ENCODE results near the gene GAD2.

Gene GAD2

DNA sequence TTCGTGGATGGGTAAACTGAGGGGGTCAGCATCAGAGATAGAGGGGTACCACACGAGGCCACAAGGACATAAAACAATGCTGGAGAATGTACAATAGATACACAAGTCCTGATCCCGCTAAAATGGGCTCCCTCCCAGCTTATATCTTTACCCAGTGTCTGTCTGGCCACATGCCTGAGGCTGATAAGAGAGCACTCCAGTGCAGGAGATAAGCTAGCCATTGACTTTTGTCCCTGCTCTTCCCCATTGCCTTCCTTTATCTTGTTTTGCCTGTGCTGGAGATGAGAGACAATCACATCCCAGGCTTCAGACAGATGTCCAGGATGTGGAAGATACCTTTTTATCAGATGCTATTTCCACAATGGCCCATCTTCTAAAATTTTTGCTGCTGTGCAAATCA lies 6.0 kb downstream of the GAD2 start:
- no peak for DNase-seq (ENCODE audit: low spot score)

DNA sequence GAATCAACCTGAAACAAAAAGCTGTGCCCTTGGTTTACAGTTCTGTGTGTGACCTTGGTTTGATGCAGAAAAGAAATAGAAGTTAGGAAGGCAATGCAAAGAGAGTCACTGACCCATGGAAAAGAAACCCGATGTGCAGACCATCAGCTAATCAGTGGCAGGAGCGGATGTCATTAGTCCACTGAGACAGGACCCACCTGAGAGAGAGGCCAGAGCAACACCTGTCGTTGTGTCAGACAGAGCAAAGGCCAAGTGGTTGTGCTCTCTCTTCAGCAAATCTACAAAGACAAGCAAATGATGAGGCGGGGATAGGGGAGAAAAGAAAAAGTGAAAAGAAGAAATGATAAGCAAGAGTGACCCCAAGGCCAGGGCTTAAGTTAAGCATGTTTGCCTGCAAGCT lies 8.7 kb downstream of the GAD2 start:
- no peak for DNase-seq (ENCODE audit: low spot score)

DNA sequence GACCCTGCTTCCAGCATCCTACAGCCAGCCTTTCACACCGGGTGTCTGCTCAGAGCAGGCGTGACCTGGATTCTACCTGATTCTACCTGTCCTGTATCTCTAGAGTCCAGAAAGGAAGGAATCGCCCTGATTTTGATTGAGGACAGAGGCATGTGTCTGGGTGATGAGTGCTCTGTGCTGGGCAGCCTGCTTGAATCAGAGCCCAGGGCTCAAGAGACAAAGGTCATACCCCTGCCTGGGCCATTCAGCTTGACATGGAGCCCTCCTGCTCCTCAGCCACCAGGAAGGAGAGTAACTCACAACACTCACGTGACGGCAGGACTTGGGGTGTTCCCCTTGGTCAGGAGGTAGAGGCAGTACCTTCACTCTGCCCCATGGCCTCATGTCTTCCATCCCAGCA lies 11.2 kb downstream of the GAD2 start:
- DNase-seq (ENCODE audit: low spot score), result no peak

DNA sequence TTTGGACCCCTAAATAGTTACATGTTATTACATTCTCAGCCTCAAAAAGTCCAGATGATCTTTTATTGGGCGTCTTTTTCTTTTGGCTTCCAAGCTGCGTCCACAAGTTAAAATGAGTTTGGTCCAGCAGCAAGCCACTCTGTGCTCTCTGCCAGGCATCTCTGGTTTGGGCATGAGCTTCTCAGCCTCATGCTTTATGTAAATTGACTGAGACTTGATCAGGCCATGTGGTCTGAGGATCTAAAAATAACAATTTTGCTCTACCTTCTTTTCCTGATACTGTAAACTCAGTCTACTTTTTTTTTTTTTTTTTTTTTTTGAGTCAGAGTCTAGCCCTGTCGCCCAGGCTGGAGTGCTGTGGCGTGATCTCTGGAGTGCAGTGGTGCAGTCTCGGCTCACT lies 15.6 kb downstream of the GAD2 start:
- DNase-seq (ENCODE audit: low spot score), result no peak

DNA sequence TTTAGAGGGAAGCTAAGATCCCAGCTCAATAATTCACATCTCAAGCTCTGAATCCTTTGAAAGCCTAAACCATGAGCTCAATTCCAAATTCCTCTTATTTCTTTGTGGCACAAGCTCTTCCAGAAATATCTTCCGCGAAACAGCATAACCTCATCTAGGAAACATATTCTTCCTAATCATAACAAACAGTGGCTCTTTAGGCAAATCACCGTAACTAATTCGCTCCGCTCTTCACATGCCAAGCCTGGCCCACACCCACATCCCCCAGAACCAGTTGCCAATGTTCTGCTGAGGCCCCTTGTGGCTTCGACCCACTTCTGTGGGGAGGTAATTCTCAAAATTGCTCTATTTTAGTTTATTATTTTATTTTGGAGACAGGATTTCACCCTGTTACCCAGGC lies 19.2 kb downstream of the GAD2 start:
- DNase-seq (ENCODE audit: low spot score), result no peak

DNA sequence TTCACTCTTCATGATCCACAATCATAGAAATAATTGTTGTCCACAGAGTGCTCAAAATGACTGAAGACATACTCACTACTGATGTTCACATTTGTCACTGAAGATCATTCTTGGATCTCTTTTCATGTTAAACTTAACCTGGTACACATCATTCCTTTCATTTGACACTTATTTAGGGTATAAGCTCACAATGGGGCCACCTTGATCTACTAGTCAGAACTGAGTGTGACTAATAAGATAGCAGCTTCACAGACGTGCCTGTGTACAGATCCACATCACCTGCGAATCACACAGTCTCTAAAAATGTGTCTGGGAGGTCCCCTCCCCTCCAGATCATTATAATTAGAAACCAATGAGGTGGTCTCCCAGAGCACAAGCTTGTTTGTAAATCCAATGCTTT lies 21.8 kb downstream of the GAD2 start:
- DNase-seq (ENCODE audit: low spot score), result no peak

DNA sequence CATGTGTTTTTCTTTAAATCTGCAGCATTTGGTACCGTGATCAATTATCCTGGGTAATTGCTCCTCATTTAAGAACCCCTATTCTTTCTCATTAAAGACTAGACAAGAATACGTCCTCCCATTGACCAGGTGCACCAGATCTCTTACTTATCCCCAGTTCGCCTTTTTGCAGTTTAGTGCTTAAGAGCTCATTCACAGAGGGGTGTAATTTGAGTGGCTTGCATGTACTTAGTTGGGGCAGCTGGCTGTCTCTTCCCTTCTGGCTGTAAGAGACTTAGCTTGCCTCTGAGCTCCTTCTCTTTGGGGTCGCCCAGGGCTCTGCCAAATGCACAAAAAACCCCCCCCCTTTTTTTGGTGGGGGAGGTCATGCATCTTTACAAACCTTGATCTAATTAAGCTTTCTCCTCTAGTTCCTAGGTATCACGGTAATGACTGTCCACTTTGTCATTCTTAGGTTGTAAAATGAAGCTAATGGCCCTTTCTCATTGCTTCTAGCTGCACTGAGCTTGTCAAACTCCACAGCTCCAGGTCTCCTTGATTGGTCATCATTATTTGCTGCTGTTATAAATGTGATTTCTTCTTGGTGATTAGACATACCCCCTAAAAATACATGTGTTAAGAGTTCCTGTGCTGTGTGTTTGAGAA lies 26.3 kb downstream of the GAD2 start:
- no peak for DNase-seq (ENCODE audit: low spot score)

DNA sequence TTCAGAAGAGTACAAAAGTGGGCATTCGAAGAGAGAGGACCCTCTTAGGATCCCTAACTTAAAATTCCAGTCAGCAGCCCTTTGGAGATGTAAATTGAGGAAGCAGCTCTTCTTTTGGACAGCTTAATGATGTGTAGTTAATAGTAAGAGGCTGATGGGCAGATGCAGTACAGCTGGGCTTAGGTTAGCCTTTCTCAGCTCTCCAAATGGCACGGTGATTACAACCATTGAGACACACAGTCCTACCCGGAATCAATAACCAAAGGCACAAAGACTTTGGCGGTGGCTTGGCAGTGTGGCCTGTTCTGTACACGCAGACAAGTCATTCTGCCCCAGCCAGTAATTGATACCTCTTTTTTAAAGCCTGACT lies 26.8 kb downstream of the GAD2 start:
- DNase-seq (ENCODE audit: low spot score), result no peak

DNA sequence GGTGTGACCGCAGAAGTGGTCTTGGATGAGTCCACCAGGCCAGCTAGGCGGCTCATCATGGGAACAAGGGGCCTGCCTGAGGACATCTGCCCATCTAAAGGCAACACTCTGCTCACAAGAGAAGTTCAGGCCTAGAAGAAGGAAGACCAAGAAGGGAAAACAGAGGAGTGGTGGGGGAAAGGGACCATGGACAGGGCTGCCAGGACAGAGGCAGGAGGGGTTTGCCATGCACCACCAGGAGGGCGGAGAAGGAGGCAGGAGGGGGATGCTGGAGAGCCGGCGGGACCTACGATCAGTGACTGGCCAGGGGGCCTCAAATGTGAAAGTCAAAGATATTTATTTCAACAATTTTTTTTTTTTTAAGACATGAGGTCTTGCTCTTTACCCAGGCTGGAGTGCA lies 33.1 kb downstream of the GAD2 start:
- DNase-seq (ENCODE audit: low spot score), result no peak

DNA sequence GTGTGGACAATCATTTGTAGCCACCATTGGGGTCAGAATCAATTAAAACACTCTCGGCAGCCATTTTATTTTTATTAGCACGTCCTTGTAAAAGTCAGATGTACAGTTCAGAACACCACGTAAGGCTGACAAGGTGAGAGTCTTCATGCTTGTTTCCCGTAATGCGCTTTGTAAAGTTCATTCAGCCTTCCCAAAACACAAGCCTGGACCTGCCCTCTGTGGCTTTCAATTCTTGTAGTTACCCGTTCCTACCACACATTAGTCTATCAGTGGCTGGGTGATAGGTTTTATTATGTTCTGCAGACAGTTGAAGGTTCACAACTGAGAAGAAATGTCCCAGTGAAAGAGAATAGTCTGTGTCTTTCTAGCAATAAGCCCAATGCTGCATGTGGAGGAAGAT lies 35.4 kb downstream of the GAD2 start:
- DNase-seq (ENCODE audit: low spot score), result no peak

DNA sequence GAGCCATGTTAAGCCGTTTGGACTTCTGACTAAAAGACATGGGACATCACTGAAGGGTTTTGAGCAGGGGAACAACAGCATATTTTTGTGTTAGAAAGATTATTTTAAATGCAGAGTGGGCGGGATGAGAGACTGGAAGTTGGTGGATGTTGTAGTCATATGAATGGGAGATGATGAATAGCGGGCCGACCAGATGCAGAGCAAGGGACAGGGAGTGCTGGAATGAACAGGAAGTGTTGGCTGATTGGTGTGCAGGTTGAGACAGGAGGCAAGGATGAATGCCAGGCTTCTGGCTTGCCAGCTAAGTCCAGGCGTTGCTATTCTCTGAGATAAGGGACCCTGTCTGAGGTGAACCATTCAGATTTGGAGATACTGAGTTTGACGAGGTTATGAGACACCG lies 38.0 kb downstream of the GAD2 start:
- no peak for DNase-seq (ENCODE audit: low spot score)

DNA sequence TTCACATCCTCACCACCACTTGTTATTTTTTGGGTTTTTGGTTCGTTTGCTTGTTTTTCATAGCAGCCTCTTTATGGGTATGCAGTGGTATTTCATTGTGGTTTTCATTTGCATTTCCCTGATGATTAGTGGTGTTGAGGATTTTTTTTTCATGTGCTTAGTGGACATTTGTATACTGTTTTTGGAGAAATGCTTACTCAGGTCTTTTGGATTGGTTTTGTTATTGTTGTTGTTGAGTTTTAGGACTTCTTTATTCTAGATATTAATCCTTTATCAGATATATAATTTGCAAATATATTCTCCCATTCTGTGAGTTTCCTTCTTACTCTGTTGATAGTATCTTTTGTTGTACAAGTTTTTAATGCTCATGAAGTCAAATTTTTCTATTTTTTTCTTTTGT lies 42.8 kb downstream of the GAD2 start:
- DNase-seq (ENCODE audit: low spot score), result no peak

DNA sequence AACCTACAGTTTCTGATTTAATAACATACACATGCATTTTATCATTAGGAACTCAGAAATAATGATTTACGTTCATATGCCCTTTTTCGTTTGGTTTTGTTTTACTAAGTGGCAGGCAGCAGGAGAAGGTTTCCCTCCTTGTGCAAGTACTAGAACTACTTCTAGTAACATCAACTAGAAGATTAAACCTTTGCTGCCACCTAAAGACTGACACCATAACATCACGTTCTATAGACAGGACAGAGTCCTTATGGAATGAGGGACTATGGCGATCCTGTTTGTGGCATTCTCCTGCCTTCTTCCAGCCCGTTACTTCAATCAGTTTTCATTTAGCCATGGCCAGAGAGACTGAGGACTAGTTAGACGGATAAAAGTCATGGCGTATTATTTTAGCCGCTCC lies 53.2 kb downstream of the GAD2 start:
- peak; percentile 69 for DNase-seq (ENCODE audit: low spot score)

DNA sequence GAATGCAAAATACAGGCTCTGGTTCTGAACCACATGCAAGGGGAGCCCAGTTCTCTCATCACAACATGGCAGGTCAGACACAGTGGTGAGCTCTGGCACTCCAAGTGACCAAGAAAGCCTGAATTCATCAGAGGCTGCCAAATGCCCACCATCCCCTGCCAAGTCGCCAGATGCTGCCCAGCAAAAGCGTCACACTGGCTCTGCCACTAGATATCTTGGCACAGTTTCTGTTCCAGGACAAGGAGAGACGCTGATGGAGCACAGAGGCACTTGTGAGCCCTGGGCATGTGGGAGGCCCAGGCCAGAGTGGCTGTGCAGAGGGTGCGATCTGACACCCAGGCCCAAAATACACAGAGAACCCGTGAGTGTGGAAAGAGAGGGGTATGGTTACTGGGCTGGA lies 57.8 kb downstream of the GAD2 start:
- DNase-seq (ENCODE audit: low spot score), result no peak

DNA sequence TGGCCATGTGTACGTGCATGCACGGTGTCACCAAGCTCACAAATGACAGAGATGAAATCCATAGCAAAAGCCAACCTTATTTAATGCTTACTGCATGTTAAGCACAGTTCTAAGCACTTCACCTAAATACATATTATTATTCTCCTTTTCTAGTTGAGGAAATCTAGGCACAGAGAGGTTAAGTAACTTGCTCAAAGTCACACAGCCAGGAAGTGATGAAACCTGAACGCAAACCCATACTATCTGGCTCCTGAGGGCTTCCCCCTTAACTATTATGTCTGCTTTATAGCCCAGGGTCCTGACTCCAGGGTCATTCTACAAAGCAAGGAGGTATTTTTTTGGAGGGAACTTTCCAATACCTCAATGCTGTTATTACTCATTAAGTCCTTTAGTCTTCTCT lies 61.7 kb downstream of the GAD2 start:
- DNase-seq (ENCODE audit: low spot score), result no peak

DNA sequence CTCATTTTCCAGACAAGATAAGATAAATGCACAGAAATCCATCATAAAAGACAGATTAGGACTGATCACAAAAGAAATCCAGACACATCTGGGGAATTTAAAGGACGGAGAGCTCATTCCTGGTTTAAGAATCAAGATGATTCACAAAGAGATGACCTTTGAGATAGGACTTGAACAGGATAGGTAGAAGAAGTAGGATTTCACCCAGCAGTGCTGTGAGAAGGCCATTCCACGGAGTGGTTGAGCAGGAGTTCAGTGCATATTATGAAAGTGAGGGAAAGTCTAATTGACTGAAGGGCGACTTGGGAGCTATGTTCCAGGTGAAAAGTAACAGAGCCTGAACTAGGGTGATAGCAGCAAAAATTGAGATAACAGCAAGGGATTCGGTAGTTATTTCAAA lies 73.7 kb downstream of the GAD2 start:
- no peak for DNase-seq (ENCODE audit: low spot score)

DNA sequence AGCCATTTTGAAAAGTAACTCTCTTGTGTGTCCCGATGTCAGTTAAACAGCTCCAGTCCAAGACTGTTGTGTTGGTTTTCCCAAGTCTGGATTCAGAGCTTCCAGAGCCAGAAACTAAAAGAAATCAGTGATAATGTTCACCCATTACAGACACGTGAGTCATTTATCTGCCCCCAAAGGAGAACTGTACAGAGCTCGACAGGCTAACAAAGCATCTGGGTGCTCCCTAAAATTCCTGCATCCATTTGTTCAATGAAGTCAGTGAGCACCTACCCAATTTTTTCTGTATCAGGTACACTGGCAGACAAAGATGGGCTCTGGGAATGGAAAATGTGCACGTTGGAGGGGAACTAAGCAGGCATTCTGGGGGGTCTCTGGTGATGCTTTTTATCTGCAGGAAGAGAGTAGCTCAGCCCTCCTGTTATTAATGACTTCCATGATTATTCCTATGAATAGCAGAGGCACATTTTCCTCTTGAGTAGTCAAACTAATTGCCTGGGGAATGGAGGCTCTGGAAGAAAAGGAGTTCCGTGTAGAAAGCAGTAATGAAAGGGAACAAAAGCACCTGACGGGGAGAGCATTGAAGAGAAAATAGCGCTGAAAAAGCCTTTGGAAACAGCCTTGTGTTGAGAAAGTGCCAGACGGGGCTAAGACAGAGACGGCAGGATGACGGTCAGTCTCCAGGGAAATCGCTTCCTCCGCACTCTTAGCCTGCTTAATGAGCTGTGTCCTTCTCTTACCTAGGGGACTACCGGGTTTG lies 75.3 kb downstream of the GAD2 start:
- no peak for DNase-seq (ENCODE audit: low spot score)

DNA sequence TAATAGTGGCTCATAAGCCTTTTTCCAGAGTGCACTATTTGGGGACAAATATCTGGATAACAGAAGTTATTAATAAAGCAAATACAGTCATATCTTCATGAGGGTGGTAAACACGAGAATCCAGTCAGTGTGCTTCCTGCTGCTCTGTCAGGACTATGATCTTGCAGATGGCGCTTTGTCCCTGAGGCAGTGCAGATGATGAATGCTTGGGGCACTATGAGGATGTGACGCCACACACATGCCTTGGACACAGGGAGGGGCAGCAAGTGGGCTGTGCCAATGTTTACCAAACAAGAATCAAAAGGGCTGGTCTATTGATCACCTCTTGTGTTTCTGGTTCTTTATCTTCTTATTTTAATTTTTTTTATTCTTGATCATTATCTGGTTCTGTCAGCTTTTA lies 79.8 kb downstream of the GAD2 start:
- DNase-seq (ENCODE audit: low spot score), result no peak

DNA sequence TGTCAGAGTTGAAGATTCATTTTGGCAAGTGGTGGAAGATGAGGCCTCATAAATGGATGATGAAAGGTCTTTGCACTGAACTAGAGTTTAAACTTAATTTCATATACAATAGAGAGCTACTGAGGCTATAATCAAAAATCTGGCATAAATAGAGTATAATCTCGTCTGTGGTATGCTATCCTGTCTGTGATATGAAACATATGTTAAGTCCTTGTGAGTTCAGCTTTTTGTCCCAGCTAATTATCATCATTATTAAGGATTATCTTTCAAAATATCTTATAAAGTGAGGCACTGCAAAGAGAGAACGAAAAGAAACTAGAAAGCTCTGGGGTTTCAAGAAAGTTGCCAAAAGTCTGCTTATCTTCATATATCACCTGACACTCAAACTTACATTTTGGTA lies 83.4 kb downstream of the GAD2 start:
- DNase-seq (ENCODE audit: low spot score), result no peak

DNA sequence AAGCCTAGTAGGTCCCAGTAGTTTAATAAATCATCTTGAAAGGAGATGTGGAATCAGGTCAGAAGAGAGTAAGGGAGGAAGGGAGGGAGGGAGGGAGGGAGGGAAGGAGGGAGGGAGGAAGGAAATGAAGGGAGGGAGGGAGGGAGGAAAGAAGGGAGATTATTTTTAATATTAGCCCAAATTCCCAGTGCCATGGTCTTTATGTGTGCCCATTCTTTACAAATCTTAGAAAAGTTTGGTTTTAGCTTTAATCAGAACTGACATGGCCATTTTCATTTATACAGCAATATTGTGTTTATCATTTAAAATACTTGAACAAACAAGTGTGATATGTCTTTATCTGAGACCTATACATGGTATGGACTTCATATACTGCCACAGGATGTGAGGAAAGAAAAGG lies 86.8 kb downstream of the GAD2 start:
- no peak for DNase-seq (ENCODE audit: low spot score)

DNA sequence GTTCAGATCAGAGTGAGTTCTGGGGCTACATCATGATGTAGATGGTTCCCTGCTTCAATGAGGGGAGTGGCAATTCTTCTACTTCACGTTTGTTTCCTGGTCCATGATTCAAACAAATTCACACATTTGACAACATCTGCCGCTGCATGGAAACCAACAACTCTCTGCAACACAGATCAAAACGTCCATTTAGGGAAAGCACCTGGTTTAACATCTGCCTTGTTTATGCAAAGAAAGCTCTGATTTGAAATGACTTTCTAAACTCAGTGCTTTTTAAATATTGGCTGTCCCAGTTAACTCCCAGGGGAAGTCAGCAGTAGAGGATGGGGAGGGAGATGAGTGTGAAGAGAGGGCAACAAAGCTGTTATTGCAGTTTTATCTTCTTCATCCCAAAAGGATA lies 93.8 kb downstream of the GAD2 start:
- DNase-seq (ENCODE audit: low spot score), result no peak

DNA sequence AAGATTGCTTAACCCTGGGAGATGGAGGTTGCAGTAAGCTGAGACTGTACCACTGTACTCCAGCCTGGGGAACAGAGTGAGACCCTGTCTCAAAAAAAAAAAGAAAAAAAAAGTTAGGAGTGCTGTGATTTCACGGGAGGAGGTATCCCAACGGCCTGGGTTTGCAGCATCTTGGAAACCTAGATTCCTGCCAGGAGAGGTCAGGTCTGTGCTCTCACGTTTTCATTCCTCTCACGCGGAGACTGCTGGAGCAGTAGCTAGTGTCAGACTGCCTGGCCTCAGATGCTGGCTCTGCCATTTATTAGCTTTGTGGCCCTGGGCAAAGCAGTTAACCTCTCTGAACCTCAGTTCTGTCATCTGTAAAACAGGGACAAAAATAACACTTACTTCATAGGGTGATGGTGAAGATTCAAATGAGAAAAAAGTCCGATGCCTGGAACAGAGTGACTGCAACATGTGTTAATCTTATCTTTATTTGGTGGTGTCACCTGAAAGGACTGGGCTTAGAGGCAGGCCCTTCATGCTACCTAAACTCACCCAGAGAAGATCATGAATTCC lies 94.9 kb downstream of the GAD2 start:
- DNase-seq (ENCODE audit: low spot score), result no peak

DNA sequence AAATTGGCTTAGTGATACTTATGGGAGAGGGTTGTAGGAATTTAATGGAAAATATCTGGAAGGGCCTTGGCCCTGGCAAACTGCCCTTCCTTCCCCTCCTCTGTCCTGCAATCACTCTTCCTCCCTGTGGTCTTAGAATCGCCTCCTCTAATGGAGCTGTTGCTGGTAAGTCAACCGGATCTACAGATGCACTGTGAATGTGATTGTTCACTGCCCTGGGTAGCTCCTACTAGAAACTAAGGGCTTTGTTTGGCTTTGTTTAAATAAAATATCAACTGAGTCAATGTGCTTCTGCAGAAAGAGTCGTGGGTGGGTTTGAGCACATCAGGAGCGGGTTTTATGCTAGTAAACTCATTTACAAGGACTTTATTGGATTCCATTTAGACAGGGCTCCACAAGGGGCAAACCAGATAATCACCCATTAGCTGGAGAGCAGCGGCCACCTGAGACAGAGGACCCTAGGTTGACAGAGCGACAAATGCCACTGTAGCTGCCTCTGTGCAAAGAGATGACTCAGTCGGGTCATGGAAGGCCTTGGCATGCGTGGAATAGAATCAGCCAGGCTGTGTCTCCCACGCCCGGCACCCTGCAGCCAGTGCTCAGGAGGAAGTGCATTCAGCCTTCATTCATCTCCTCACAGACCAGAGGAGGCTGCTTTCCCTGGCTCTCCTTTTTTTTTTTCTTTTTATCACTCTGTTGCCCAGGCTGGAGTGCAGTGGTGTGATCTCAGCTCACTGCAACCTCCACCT lies 97.9 kb downstream of the GAD2 start:
- no peak for DNase-seq (ENCODE audit: low spot score)

Data from SW480 (cell line).